DMS 273 treated with DMSO at 0.1 percent for 48 hours (cell line): ENCODE measurements around the gene IPPK.
"Not testable (repeated sequence)": the region's sequence is repeated elsewhere in the genome, so short reads cannot be mapped to it uniquely, and the experiment has no call there.

Source experiments
- DNase-seq: peaks from one replicate; lab custom pipeline; 2025; lab: John Stamatoyannopoulos, UW

IPPK gene

GRCh38 chr9:92592946-92593861, 76.7 kb downstream of the IPPK start:
- no peak for DNase-seq

- DNase-seq, result no peak
Measured at GRCh38 chr9:92592537-92592936, 77.4 kb downstream of the IPPK start.

GRCh38 chr9:92590377-92590776, 79.6 kb downstream of the IPPK start:
- no peak for DNase-seq

- no peak for DNase-seq
Measured at GRCh38 chr9:92589923-92590322, 80.0 kb downstream of the IPPK start.

DNA sequence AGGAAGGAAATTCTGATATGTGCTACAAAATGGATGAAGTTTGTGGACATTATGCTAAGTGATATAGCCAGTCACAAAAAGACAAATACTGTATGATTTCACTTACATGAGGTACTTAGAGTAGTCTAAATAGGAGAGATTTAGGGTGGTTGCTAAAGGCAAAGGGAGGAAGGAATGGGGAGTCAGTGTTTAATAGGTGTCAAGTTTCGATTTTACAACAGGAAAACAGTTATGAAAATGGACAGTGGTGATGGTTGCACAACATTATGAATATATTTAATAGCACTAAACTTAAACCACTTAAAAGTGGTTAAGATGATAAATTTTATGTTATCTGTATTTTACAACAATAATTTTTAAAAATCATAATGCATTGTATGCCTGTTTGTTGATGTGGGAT, 93.8 kb downstream of the IPPK start:
- DNase-seq, result no peak

- DNase-seq, result not testable (repeated sequence)
Measured at GRCh38 chr9:92573612-92574011, 96.3 kb downstream of the IPPK start.

- not testable (repeated sequence) for DNase-seq
Measured at GRCh38 chr9:92571871-92572270, 98.1 kb downstream of the IPPK start.

GRCh38 chr9:92564982-92565381, 104.9 kb downstream of the IPPK start:
- DNase-seq, result no peak

GRCh38 chr9:92564504-92564903, 105.4 kb downstream of the IPPK start:
- DNase-seq, result no peak
